GM18519 (cell line): ENCODE results near the gene ECPAS.
"Not testable (repeated sequence)": the region's sequence is repeated elsewhere in the genome, so short reads cannot be mapped to it uniquely, and the experiment has no call there.

Experiments used
- ATAC-seq: cut with Tn5 transposase; IDR thresholded peaks from one replicate; pipeline ENCODE4 v1.9.1; 2021; ENCODE audit warnings: mild to moderate bottlenecking, moderate library complexity; ENCODE audit not compliant: unreplicated experiment, low FRiP score

ECPAS gene

DNA sequence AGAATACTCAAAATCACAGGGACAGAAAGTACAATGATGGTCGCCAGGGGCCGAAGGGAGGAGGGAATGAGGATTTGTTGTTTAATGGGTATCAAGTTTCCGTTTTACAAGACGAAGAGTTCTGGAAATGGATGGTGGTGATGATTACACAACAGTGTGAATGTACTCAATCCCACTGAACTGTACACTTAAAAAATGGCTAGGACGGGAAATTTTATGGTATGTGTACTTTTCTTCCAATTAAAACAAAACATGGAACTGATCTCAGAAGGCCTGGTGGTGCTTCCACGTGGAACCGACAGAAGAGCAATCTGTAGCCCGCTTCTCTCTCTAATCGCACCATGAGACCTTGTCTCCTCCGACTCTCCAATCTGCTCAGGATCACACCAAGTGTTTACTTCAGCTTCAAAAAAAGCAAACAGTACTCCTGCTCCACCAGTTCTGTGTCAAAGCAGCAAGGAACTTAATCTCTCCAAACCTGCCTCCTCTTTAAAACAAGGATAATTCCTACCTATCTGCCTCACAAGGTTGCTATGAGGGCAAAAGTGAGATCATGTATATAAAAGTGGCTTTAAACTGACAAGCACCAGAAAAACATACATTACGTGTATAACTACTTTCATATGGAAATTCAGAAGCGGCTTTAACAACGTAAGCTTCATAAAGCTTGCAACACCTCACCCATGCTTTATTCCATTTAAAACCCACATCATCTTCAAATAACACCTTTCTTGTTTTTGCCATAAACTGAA, 2.1 kb downstream of the ECPAS start:
- ATAC-seq: no peak

DNA sequence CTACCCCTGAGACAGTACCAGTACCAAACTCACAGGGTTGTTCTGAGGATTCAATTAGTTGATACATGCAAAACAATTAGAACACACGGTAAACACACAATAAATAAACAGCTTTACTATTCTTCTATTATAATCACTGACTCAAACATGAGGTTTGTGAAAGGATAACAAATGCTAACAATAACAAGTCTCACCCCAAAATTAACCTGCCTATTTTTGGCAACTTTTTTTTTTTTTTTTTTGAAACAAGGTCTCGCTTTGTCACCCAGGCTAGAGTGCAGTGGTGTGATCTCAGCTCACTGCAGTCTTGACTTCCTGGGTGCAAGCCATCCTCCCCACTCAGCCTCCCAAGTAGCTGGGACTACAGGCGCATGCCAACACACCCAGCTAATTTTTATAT, 6.5 kb downstream of the ECPAS start:
- ATAC-seq: no peak

DNA sequence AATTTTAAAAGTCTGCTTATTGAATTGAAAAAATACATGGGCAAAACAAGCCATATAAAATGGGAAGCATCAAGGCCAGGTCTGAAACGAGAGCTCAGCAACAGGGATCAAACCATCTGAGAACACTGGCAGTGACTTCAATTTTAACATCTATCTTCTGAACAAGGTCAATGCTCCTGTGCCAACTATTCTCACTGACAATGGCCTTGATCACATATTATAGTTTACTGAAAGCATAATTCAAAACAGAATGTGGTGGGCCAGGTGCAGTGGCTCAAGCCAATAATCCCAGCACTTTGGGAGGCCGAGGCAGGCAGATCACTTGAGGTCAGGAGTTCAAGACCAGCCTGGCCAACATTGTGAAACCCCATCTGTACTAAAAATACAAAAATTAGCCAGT, 9.0 kb downstream of the ECPAS start:
- no peak for ATAC-seq

DNA sequence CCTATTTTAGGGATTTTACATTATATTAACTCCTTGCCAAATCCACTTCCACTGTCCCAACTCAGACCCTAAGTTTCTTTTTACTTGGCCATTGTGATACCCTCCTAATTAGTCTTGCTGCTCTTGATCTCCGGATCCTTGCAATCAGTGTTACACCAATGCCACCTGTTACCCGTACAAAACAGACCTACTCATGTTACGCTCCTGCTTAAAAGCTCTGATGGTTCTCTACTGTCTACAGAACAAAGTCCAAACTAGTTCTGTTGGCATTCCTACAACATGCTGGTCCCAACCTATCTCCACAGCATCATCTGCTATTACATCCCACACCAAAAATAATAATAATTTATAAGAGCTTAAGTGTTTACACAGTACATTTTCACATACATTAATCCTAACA, 9.8 kb downstream of the ECPAS start:
- ATAC-seq: no peak

DNA sequence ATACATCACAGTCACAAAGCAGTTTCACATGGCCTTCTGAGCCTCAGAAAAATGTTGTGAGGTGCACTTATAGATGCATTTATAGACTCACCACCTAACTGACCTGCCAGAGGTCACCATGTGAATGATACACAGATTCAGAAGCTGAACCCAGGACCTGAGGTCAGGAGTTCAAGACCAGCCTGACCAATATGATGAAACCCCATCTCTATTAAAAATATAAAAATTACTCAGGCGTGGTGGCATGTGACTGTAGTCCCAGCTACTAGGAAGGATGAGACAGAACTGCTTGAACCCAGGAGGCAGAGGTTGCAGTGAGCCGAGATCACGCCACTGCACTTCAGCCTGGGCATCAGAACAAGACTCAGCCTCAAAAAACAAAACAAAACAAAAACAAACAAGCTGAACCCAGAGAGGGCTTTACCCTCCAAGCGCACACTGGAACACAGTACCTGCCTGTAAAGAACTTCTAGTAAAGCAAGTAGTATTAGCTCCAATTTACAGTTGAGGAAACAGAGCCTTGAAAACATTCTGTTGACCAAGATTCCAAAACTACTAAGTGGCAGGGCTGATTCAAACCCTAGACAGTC, 16.3 kb downstream of the ECPAS start:
- no peak for ATAC-seq

DNA sequence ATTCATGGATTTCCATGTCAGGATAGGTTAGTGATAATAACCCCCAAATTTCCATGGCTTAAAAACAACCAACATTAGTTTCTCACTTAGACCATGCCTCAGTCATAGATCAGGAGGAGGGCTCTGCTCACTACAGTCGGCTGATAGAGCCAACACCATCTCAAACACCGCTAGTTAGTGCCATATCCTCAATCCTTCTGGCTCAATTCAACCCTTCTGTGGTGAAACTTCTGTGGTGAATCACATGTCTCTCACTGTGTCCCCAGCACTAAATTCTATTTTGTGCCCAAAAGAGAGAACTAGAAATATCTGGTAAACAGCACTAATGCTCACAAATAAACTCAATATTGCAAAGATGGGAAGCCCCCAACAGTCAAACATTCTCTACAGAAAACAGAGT, 21.1 kb downstream of the ECPAS start:
- no peak for ATAC-seq

DNA sequence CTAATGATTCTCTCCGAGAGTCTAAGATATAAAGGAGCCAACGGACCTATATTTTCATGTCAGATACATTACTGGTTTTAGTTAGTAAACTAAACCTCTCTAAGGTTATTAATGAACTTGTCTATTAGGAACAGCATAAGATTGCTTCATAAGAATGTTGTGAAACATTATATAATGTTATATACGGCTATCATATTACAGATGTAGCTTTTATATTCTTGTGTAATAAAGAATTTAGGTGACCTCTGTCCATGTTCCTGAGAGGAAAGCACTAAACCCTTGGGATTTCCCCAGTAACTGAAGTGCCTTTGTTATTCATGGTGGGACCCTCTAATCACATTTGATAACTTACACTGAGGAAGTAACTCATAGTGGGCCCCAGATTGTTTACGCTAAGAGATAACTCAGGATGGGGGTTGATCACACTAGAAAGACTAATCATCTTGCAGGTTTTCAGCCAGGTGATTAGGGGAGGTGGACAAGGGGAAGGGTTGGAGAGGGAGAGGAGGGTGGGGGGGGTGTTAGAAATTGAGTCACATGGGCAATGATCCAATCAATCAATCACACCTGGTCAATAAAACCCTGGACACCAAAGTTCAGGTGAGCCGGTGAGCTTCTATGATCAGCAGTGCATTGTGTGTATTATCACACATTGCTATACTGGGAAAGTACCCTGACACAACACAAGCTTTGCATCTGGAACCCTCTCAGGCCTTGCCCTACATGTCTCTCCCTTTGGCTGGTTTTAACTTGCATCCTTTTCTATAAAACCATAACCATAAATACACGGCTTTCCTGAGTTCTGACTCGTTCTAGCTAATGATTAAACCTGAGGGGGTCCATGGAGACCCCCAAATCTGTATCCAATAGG, 25.8 kb downstream of the ECPAS start:
- no peak for ATAC-seq

DNA sequence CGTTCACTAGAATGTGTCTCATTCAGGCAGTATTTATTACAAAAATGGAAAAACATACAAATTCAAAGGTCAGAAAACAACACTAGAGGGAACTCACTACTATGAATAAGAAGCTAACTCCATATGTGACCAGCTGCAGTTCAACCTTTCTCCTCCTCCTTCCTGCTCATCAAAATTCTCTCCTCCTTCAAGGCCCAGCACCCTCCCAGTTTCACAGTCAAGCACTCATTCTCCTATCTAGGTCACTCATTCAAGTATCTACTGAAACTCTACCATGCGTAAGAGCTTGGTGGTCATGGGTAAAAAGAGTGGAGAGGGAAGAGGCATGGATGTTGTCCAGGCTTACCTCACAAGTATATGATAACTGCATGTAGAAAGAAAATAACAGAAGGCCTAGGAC, 27.7 kb downstream of the ECPAS start:
- ATAC-seq: no peak

DNA sequence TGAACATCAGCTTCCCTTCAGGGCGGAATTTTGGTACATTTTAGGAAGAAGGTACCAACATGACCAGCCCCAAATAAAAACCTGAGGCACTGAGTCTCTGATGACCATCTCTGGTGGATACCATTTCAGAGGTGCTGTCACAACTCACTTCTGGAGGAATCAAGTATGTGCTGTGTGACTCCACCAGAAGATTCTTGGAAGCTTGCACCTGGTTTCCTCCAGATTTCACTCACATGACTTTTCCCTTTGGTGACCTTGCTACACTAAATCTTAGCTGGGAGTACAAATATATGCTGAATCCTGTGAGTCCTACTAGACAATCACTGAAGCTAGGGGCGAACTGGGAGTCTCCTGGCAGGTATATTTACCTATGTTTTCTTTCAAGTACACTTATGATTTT, 28.5 kb downstream of the ECPAS start:
- no peak for ATAC-seq

DNA sequence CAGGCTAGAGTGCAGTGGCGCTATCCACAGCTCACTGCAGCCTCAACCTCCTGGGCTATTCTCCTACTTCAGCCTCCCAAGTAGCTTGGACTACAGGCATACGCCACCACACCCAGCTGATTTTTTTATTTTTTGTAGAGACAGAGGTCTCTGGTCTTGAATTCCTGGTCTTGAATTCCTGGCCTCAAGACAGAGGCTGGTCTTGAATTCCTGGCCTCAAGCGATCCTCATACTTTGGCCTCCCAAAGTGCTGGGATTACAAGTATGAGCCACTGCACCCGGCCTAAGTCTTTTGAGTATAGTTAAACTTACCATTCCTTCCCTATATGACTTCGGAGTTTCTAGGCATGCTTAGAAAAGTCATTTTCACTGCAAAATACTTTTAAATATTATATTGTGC, 29.4 kb downstream of the ECPAS start:
- no peak for ATAC-seq

DNA sequence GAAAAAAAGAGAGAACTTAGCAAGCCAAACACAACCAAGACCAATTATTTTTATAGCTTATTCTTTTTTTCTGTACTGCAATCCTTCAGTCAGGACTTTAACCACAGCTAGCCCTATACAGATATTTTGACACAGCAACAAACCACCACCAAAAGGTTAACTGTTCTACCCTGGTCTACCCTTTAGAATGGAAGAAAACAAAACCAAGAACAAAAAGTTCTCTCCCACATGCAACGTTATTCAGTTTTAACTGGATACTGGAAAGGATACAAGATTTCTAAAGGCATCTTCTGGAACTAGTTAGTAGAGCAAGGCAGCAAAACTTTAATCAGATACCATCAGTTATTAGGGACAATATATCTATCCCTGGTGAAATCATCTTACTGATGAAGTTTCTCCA, 32.6 kb downstream of the ECPAS start:
- no peak for ATAC-seq

DNA sequence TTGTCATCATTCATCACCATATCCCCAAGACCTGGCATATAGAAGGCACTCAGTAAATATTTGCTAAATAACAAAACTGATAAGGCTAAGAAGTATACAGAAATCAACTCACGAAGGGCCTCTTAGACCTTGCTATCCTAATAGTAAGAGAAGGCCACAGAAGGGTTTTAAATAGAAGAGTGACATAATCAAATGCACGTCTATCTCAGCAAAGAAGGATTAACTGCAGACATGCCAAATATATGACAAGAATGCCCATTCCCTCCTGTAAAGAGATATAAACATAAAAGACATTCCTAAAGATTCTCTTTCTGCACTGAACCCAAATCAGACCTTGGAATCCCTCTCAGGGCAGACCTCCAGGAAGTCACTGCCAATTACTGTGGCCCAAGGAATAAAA, 34.1 kb downstream of the ECPAS start:
- no peak for ATAC-seq

DNA sequence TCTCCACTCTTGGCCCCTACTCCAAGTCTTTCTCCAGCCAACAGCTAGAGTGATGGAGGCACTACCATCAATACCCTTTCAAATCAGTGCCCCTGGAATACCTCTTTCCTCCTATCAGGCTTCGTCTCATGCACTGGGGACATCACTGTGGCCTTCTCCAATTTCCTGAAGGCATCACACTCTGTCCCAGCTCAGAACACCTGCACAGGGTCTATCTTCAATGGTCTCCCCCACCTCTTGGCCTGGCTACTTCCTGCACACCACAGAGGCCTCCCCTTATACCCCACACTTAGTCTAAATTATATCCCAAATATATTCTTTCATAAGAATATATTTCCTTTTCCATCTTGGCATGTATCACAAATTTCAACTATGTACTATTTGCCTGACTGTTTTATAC, 34.5 kb downstream of the ECPAS start:
- ATAC-seq: no peak

DNA sequence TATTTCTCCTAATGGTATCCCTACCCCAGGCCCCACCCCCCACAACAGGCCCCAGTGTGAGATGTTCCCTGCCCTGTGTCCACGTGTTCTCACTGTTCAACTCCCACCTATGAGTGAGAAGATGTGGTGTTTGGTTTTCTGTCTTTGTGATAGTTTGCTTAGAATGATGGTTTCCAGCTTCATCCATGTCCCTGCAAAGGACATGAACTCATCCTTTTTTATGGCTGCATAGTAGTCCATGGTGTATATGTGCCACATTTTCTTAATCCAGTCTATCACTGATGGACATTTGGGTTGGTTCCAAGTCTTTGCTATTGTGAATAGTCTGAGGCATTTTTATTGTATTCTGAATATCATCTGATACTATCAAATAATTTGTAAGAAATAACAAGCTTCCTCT, 38.4 kb downstream of the ECPAS start:
- not testable (repeated sequence) for ATAC-seq

DNA sequence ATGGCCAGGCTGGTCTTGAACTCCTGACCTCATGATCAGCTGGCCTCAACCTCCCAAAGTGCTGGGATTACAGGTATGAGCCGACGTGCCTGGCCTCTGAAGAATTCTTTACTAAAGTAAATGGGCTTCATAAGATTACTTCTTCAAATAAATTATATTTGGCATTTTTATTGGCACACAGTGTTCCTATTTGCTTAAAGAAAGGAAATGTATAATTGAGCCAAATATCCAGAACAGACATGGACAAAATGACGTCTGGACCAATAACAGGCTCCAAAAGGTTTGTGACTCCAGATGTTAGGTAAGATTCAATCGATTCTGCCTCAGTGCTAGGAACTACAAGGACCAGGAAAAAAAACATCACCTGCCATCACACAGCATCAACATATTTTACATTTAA, 40.7 kb downstream of the ECPAS start:
- no peak for ATAC-seq

DNA sequence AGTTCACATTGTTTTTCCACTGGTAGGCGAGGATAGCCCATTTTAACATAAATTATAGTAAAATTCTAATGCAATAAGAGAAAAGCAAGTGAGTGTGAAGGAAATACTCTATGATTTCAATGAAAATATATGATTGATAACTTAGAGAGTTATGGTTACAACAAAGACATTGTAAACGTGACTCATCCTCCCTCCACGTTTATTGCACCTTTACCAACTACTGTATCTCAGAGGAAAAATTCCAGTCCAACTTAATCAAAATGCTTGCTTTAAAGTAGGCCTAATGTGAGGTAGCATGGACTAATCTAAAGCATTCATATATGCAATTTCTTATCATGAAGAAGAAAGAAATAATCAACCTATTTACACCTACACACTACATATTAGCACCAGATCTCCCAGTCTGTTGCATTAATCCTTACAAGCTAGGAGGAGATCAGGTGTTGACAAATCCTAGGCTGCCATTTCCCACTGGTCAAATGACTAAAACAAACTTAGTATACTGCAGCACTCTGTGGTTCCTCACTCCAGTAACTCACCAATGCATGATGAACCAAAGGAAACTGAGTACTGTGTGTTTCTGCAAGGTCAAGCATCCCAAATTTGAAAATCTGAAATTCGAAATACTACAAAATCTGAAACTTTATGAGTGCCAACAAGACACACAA, 41.7 kb downstream of the ECPAS start:
- ATAC-seq: no peak

DNA sequence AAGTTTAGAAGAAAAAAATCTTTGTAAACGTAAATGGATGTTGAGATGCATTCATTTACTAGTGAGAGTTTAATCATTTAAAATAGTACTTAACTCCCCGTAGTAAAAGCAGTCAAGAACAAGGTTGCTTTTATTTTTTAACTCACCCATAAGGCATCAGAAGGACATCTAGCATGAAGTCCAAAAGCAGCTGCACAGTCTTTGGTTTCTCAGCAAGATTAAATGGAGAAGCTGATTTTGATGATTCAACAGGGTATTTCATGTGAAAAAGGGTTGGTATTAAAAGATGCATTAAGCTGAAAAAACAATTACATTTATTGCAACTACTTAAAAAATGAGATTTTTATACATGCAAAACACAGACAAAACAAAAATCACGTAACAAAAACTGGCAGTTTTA, 44.0 kb downstream of the ECPAS start:
- ATAC-seq: no peak

DNA sequence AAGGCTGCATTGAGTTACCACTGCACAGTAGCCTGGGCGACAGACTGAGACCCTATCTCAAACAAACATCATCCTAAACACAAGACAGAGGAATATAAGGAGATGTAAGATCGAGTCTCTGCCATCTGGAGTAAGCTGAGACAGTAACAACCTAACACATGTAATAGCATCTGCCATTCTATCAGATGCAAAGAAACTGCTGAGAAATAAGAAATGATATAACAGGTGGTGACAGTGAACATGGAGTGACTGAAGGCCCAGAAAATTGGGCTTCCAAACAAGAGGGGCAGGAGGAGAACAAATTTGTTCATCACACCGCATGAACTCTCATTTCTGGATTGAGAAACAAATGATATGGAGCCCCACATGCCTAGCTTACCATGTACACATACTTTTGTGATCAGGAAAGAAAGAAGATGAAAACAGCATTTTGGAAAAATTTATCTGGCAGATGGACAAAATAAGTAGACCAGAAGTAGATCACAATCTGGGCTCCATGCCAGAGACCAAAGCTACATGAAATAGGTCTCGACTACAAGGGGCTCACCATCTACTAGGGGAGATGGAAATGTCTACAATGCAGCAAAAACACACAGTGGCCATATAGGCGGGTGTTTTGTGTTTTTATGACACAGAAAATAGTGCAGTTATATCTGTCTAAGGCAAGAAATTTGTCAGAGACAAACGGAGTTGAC, 45.5 kb downstream of the ECPAS start:
- no peak for ATAC-seq

DNA sequence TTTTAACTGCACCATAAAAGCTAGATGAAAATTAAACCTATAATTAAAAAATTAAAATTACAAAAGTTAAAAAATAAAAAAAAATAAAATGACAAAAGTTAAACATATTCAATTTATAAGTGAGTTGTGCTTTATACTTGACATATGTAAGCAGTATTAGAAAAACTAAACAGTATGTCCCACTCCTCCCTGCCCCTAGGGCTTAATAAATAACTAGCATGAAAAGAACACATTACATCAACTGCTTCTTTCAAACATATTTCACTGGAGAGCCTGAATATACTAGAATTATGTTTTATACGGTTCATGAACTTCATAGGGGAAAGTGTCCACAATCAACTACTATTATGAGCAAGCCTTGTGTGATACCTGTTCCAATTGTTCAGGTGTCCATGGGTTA, 47.6 kb downstream of the ECPAS start:
- no peak for ATAC-seq

DNA sequence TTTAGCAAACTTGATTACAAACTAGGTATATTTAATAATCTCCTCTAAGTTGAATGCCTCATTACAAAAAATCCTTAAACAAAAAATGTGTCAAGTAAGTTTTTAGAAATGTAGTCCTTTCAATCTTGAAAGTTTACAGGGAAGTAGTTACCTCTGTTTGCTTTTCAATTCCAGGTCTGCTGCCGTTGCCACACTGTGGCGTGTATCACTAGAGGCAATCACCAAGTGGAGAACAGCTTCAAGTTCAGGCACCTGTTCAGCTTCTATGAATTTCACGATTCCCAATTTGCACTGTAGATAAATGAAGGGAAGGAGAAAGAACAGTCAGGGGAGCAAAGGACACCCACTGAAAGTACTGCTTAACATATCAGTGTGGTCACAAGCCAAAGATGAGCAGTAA, 51.1 kb downstream of the ECPAS start:
- no peak for ATAC-seq

DNA sequence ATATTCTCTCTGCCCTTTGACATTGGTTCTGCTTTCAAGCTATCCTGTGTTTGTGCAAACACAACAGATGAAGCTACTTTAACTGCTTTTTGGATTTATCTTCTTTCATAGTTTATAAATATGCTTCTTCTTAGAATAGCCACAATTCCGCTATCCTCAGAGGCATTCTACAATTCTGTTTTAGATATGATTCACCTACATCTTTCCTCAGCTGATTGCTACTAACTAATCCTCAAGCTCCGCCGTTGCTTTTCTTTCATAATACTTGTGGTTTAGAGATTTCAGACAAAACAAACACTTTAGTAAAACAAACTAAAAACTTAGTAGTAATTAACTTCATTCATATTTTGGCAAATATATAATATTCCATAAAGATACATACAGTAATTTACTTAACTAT, 52.5 kb downstream of the ECPAS start:
- no peak for ATAC-seq
